ENCODE measurements around the gene GRB10.

- TF ChIP-seq CTCF (IDR thresholded peaks at IDR 0.05) (no peak), POLR2A (IDR thresholded peaks at IDR 0.05; ENCODE audit: low read depth) (no peak)
These were observed 126.4 kb downstream of the GRB10 start for GRCh38 chr7:50656141-50656895.
